HepG2 (cell line): Measurements from ENCODE around the gene TANC2. TPM values are rescaled to one million over a fixed set of nuclear protein-coding genes. Genes with fewer than 3 reads are reported as not detected.

Source experiments
- ATAC-seq: fragments of 200-7000 bp; cut with Tn5 transposase; 3 replicates; pipeline ENCODE4 v1.9.1; 2020; ENCODE audit warnings: mild to moderate bottlenecking, moderate library complexity
- BruUV-seq: library from RNA; stranded (reverse); fragments of 400-500 nt; replicated peaks from 2 replicates; lab custom pipeline; 2021; lab: Mats Ljungman, UMichigan
- CTCF ChIA-PET: fragments of 300-600 bp; formaldehyde crosslinking; extraction: SDS; loops from one replicate; lab custom pipeline; 2021; ENCODE audit warnings: low total read pairs, inconsistent platforms, low intra/inter-chr PET ratio; lab: Yijun Ruan, JAX
- POLR2A ChIA-PET: fragments of 350-600 bp; sonication (Branson Sonifier 250); formaldehyde crosslinking; loops from one replicate; lab custom pipeline; 2020; ENCODE audit warnings: antibody characterized with exemption, inconsistent platforms; lab: Yijun Ruan, JAX
- DNase-seq: peaks from one replicate; pipeline ENCODE4 v3.0.0-alpha.2; 2015; ENCODE audit warnings: low spot score
- FAIRE-seq: peaks from 3 replicates; lab custom pipeline; 2011; peaks lifted over from hg19 to GRCh38; lab: Jason Lieb, UNC
- H2AFZ ChIP-seq: one replicate; pipeline ENCODE4 v1.6.1; 2011; ENCODE audit warnings: low read length, inconsistent platforms
- H3K27ac ChIP-seq: fragments of 300-600 bp; 3 replicates; pipeline ENCODE4 v1.8.0; 2011; ENCODE audit warnings: mixed run types, mild to moderate bottlenecking, mixed read lengths, low read length, inconsistent platforms; ENCODE audit not compliant: insufficient read depth; ENCODE audit errors: extremely low read length
- H3K27me3 ChIP-seq, 2 experiments: fragments of 200-600 bp in 1 of 2; 2 replicates in 1 of 2; 3 replicates in 1 of 2; pipeline versions ENCODE4 v1.6.0 to v1.8.0; 2011; ENCODE audit warnings: low read length in 2 of 2, mild to moderate bottlenecking in 2 of 2, moderate library complexity in 2 of 2, inconsistent platforms in 1 of 2; ENCODE audit not compliant: insufficient read depth in 2 of 2, control insufficient read depth in 1 of 2
- H3K36me3 ChIP-seq, 2 experiments: fragments of 200-600 bp in 1 of 2; replicated peaks in 1 of 2; 2 replicates in 1 of 2; 3 replicates in 1 of 2; pipeline versions ENCODE4 v1.5.1 to v1.8.0; 2011; ENCODE audit warnings: low read length in 2 of 2, inconsistent platforms in 1 of 2; ENCODE audit not compliant: insufficient read depth in 2 of 2, control insufficient read depth in 1 of 2
- H3K4me1 ChIP-seq: 2 replicates; pipeline ENCODE4 v1.5.1; 2012; ENCODE audit warnings: low read length, inconsistent platforms; ENCODE audit not compliant: insufficient read depth
- H3K4me2 ChIP-seq: 2 replicates; pipeline ENCODE4 v1.6.0; 2011; ENCODE audit warnings: low read depth, low read length, inconsistent platforms
- H3K4me3 ChIP-seq, 3 experiments: fragments of 200-600 bp in 1 of 3; sonication (generic), shearing (Covaris generic) in 1 of 3; replicated peaks in 1 of 3; 2 replicates each; pipeline ENCODE4 v1.5.1; 2011 to 2016; ENCODE audit warnings: low read length in 3 of 3, inconsistent platforms in 2 of 3, low read depth in 2 of 3, mild to moderate bottlenecking in 2 of 3, control low read depth in 1 of 3, mixed read lengths in 1 of 3; ENCODE audit not compliant: insufficient read depth in 1 of 3
- H3K79me2 ChIP-seq: one replicate; pipeline ENCODE4 v1.6.1; 2011; ENCODE audit warnings: low read length, inconsistent platforms; ENCODE audit not compliant: insufficient read depth
- H3K9ac ChIP-seq: 2 replicates; pipeline ENCODE4 v1.6.0; 2011; ENCODE audit warnings: mild to moderate bottlenecking, low read depth, low read length, inconsistent platforms; ENCODE audit not compliant: insufficient read depth
- H3K9me3 ChIP-seq: 2 replicates; pipeline ENCODE4 v1.5.1; 2012; ENCODE audit warnings: mild to moderate bottlenecking, low read length
- H4K20me1 ChIP-seq: 2 replicates; pipeline ENCODE4 v1.6.0; 2011; ENCODE audit warnings: inconsistent platforms, mild to moderate bottlenecking, low read length, moderate library complexity; ENCODE audit not compliant: insufficient read depth
- ELF4 ChIP-seq: sonication (generic); formaldehyde crosslinking; IDR thresholded peaks from 2 replicates; pipeline ENCODE4 v1.5.0; 2020; ENCODE audit warnings: missing genetic modification reagents, mild to moderate bottlenecking, moderate library complexity, borderline replicate concordance
- MBD4 ChIP-seq: IDR thresholded peaks from 2 replicates; pipeline ENCODE4 v1.6.1; 2012; ENCODE audit warnings: low read length, inconsistent platforms, borderline replicate concordance
- TCF7 ChIP-seq: sonication (generic); IDR thresholded peaks from 2 replicates; pipeline ENCODE4 v1.6.1; 2016; ENCODE audit warnings: antibody characterized with exemption, low read depth
- ZNF256 ChIP-seq: sonication (generic); formaldehyde crosslinking; conservative IDR thresholded peaks from 2 replicates; pipeline ENCODE4 v1.4.0; 2020; ENCODE audit warnings: missing genetic modification reagents
- ZNF780A ChIP-seq: sonication (generic); formaldehyde crosslinking; IDR thresholded peaks from 2 replicates; pipeline ENCODE4 v1.8.0; 2022; ENCODE audit warnings: mild to moderate bottlenecking, missing genetic modification reagents, moderate library complexity
- ZNF790 ChIP-seq: sonication (generic); formaldehyde crosslinking; IDR thresholded peaks from 2 replicates; pipeline ENCODE4 v1.8.0; 2022; ENCODE audit warnings: missing genetic modification reagents, mild to moderate bottlenecking, borderline replicate concordance
- WGBS: methylation state at CpG from one replicate; pipeline ENCODE4 v1.1.6; 2017; ENCODE audit warnings: low lambda C conversion rate; 5-methylcytosine and 5-hydroxymethylcytosine counted together
- in situ Hi-C: cut with HindIII; loops from 2 replicates; pipeline ENCODE4 v1.10.0; 2017; ENCODE audit warnings: low pct_unique_long_range_greater_than_20kb; ENCODE audit not compliant: extremely low pct_ligation_motif_present
- intact Hi-C: fragments of 100-400 bp; cut with micrococcal nuclease; formaldehyde crosslinking; loops from one replicate; pipeline ENCODE4 v1.10.0; 2022; ENCODE audit not compliant: unreplicated experiment
- polyA plus RNA-seq, 8 experiments: library from polyadenylated mRNA; depleted of rRNA in 3 of 8; stranded (reverse) in 7 of 8; unstranded in 1 of 8; fragments of >200 nt; fragmentation: Illumina TruSeq in 4 of 8; extraction: Trizol in 4 of 8; gene quantifications; 2 replicates each; pipeline versions ENCODE4 v1.2.1 to v1.2.3, GENCODE V29; 2011 to 2016; ENCODE audit warnings: low read depth in 4 of 8, missing spikeins in 1 of 8, mixed read lengths in 1 of 8; ENCODE audit not compliant: insufficient read depth in 1 of 8
- total RNA-seq, 5 experiments: library from RNA; depleted of rRNA; stranded (reverse); fragments of >200 nt; fragmentation: Illumina TruSeq; extraction: Trizol; gene quantifications; 2 replicates each; pipeline ENCODE4 v1.2.3, GENCODE V29; 2016; ENCODE audit warnings: low read depth in 1 of 5
- TF ChIP-seq, protein P1 (sequence below): sonication (generic); formaldehyde crosslinking; IDR thresholded peaks from 2 replicates; pipeline ENCODE4 v1.5.0; 2020; ENCODE audit warnings: mild to moderate bottlenecking, missing genetic modification reagents
- TF ChIP-seq, protein P2 (sequence below): IDR thresholded peaks from 2 replicates; pipeline ENCODE4 v1.6.1; 2016; ENCODE audit warnings: low read depth, missing genetic modification reagents, missing compliant biosample characterization
- TF ChIP-seq, protein P3 (sequence below): sonication (generic); formaldehyde crosslinking; IDR thresholded peaks from 2 replicates; pipeline ENCODE4 v1.4.0; 2020; ENCODE audit warnings: low read depth, mild to moderate bottlenecking, missing genetic modification reagents

Gene TANC2
- total and polyA plus RNA-seq, 2 of the 13 experiments (the other 11 are each of a cell fraction or from before 2014, with no cell fraction given), result 0.08 to 0.20 TPM

DNA sequence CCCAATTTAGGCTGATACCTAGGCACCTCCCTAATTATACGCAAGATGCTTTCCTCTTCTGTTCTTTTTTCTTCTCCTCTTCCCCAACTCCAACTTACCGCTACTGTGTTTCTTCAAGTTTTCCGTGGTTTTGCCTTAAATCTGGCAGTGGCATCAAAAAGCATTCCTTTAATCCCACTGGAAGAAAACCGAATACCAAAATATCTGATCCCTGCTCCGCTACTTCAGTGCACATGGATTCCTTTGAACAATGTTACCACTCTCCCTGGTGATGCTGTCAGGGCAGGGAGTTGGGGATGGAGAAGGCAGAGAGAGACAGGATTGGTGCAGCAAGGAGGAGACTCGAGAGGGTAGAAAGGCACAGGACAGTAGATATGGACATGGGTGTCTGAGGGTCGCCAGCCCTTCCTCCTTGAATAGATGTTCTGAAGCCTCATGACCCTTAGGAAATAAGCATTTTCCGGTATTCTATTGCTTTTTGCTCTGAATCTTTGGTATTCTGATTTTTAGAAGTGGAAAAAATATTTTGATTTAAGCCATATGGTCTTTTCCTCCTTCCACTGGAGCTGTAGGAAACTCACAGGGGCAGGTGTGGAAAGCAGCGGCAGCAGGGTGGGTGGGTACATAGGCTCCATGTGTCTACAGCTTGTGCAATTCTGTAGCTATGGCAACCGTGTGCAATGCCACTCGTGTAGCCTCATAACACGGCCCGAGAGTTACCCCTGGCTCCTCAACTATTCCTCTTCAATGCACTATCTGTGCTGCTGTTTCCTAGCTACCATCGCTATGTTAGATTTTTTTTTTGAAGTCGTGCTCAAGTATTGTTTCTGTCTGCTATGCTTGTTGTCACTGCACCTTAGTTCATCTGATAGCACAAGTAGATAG lies 32.3 kb upstream of the TANC2 start:
- Histone ChIP-seq H3K27me3 (peaks cover 2 to 13% of the 10 kb centered on the region in 2 experiments; a peak in 2 of 5 replicates), H3K4me2 (no peak overlapping the region), H3K27ac (no peak overlapping the region), H3K4me3 (no peak overlapping the region), H3K9ac (no peak overlapping the region), H3K79me2 (no peaks in the 10 kb centered on the region), H4K20me1 (no peaks in the 10 kb centered on the region), H3K4me1 (no peaks in the 10 kb centered on the region), H2AFZ (no peak overlapping the region), H3K9me3 (no peaks in the 10 kb centered on the region), H3K36me3 (no peaks in the 10 kb centered on the region)
- in situ Hi-C loops (no loop called here), intact Hi-C loops (no loop called here)
- no peak for DNase-seq
- POLR2A ChIA-PET, result no interaction called here
- TF ChIP-seq, protein P1, sequence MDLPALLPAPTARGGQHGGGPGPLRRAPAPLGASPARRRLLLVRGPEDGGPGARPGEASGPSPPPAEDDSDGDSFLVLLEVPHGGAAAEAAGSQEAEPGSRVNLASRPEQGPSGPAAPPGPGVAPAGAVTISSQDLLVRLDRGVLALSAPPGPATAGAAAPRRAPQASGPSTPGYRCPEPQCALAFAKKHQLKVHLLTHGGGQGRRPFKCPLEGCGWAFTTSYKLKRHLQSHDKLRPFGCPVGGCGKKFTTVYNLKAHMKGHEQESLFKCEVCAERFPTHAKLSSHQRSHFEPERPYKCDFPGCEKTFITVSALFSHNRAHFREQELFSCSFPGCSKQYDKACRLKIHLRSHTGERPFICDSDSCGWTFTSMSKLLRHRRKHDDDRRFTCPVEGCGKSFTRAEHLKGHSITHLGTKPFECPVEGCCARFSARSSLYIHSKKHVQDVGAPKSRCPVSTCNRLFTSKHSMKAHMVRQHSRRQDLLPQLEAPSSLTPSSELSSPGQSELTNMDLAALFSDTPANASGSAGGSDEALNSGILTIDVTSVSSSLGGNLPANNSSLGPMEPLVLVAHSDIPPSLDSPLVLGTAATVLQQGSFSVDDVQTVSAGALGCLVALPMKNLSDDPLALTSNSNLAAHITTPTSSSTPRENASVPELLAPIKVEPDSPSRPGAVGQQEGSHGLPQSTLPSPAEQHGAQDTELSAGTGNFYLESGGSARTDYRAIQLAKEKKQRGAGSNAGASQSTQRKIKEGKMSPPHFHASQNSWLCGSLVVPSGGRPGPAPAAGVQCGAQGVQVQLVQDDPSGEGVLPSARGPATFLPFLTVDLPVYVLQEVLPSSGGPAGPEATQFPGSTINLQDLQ, result no peak
- TF ChIP-seq TCF7 (no peak), ELF4 (CRISPR knock-in tag) (no peak), ZNF790 (CRISPR knock-in tag) (no peak), ZNF780A (CRISPR knock-in tag) (no peak), ZNF256 (CRISPR knock-in tag) (no peak), MBD4 (no peak)
- TF ChIP-seq, protein P2, sequence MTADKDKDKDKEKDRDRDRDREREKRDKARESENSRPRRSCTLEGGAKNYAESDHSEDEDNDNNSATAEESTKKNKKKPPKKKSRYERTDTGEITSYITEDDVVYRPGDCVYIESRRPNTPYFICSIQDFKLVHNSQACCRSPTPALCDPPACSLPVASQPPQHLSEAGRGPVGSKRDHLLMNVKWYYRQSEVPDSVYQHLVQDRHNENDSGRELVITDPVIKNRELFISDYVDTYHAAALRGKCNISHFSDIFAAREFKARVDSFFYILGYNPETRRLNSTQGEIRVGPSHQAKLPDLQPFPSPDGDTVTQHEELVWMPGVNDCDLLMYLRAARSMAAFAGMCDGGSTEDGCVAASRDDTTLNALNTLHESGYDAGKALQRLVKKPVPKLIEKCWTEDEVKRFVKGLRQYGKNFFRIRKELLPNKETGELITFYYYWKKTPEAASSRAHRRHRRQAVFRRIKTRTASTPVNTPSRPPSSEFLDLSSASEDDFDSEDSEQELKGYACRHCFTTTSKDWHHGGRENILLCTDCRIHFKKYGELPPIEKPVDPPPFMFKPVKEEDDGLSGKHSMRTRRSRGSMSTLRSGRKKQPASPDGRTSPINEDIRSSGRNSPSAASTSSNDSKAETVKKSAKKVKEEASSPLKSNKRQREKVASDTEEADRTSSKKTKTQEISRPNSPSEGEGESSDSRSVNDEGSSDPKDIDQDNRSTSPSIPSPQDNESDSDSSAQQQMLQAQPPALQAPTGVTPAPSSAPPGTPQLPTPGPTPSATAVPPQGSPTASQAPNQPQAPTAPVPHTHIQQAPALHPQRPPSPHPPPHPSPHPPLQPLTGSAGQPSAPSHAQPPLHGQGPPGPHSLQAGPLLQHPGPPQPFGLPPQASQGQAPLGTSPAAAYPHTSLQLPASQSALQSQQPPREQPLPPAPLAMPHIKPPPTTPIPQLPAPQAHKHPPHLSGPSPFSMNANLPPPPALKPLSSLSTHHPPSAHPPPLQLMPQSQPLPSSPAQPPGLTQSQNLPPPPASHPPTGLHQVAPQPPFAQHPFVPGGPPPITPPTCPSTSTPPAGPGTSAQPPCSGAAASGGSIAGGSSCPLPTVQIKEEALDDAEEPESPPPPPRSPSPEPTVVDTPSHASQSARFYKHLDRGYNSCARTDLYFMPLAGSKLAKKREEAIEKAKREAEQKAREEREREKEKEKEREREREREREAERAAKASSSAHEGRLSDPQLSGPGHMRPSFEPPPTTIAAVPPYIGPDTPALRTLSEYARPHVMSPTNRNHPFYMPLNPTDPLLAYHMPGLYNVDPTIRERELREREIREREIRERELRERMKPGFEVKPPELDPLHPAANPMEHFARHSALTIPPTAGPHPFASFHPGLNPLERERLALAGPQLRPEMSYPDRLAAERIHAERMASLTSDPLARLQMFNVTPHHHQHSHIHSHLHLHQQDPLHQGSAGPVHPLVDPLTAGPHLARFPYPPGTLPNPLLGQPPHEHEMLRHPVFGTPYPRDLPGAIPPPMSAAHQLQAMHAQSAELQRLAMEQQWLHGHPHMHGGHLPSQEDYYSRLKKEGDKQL, result no peak
- TF ChIP-seq, protein P3, sequence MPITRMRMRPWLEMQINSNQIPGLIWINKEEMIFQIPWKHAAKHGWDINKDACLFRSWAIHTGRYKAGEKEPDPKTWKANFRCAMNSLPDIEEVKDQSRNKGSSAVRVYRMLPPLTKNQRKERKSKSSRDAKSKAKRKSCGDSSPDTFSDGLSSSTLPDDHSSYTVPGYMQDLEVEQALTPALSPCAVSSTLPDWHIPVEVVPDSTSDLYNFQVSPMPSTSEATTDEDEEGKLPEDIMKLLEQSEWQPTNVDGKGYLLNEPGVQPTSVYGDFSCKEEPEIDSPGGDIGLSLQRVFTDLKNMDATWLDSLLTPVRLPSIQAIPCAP, result no peak
- WGBS, result 18% methylated on average over 15 of the region's 15 CpGs
- BruUV-seq, result no TSS peak
- CTCF ChIA-PET, result no interaction called here
- no peak for FAIRE-seq
- no peak for ATAC-seq
